Esophagus muscularis mucosa (tissue), 4 donors: ENCODE data around the gene WSB2. TPM values are rescaled to one million over a fixed set of nuclear protein-coding genes. Genes with fewer than 3 reads are reported as not detected.

Source experiments
- DNase-seq: peaks from one replicate; pipeline ENCODE4 v3.0.0-alpha.2; 2017; ENCODE audit errors: extremely low spot score
- H3K27ac ChIP-seq, 4 donors: fragments of 200-600 bp; sonication (generic); replicated peaks in 1 of 4; 1 replicate in 3 of 4; 2 replicates in 1 of 4; pipeline ENCODE4 v1.5.1; 2016 to 2019; ENCODE audit warnings: mild to moderate bottlenecking in 1 of 4
- H3K27me3 ChIP-seq, 4 donors: fragments of 200-600 bp; sonication (generic); one replicate each; pipeline versions ENCODE4 v1.5.1 to v1.6.0; 2016 to 2019
- H3K36me3 ChIP-seq, 4 donors: fragments of 200-600 bp; sonication (generic); one replicate each; pipeline ENCODE4 v1.5.1; 2016 to 2019
- H3K4me1 ChIP-seq, 4 donors: fragments of 200-600 bp; sonication (generic); one replicate each; pipeline ENCODE4 v1.5.1; 2016 to 2019
- H3K4me3 ChIP-seq, 4 donors: fragments of 200-600 bp; sonication (generic); 1 replicate in 2 of 4; 2 replicates in 2 of 4; pipeline ENCODE4 v1.5.1; 2016 to 2019; ENCODE audit warnings: mild to moderate bottlenecking in 4 of 4, moderate library complexity in 1 of 4
- H3K9me3 ChIP-seq, 4 donors: fragments of 200-600 bp; sonication (generic); 1 replicate in 3 of 4; 2 replicates in 1 of 4; pipeline ENCODE4 v1.5.1; 2016 to 2019
- EP300 ChIP-seq: sonication (generic); formaldehyde crosslinking; IDR thresholded peaks from one replicate; pipeline ENCODE4 v1.6.1; 2017; ENCODE audit warnings: antibody characterized with exemption
- POLR2A ChIP-seq: fragments of 450-650 bp; IDR thresholded peaks from one replicate; pipeline ENCODE4 v1.6.1; 2017; ENCODE audit warnings: antibody characterized with exemption, moderate library complexity, mild to moderate bottlenecking, low read depth
- POLR2AphosphoS5 ChIP-seq, 2 donors: sonication (generic); formaldehyde crosslinking; IDR thresholded peaks; one replicate each; pipeline ENCODE4 v1.6.1; 2017; ENCODE audit warnings: antibody characterized with exemption in 2 of 2
- WGBS: methylation state at CpG from one replicate; pipeline ENCODE4 v1.1.5; 2018; 5-methylcytosine and 5-hydroxymethylcytosine counted together
- intact Hi-C: fragments of 100-400 bp; cut with DNase I; formaldehyde crosslinking; loops from one replicate; pipeline ENCODE4 v1.15.1; 2023
- total RNA-seq, 4 donors: library from RNA; depleted of rRNA; stranded (reverse); fragments of >200 nt; gene quantifications; one replicate each; pipeline versions ENCODE4 v1.1.0 to v1.2.1, GENCODE V29; 2016
- TF ChIP-seq, protein P1 (sequence below), 3 experiments: fragments of 200-600 bp in 2 of 3; fragments of 450-650 bp in 1 of 3; sonication (generic) in 2 of 3; IDR thresholded peaks; one replicate each; pipeline ENCODE4 v1.5.1; 2017 to 2019; ENCODE audit warnings: antibody characterized with exemption in 3 of 3, mild to moderate bottlenecking in 2 of 3, moderate library complexity in 1 of 3

The WSB2 gene
- total RNA-seq, 4 donors from 2014 or later = 68.5 to 87.7 (median 81.7) TPM

DNA sequence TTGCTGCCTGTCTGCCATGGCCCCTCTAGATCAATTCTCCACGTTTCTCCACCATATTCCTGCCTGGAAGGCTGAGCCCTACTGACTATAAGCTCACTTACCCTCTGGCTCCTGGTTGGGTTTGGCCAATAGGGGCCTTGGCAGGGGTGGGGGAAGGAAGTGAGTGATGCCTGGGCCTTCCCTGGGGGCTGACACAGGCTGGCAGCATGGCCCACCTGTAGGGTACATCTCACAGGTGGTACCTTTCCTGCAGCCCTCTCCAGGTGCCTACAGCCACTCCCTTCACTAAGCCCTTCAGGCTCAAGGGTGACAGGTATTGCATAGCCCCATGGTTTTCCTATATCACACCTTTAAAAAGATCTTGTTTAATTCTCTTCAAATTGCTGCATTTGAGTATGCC is 40.9 kb downstream of the WSB2 start:
- TF ChIP-seq, protein P1, sequence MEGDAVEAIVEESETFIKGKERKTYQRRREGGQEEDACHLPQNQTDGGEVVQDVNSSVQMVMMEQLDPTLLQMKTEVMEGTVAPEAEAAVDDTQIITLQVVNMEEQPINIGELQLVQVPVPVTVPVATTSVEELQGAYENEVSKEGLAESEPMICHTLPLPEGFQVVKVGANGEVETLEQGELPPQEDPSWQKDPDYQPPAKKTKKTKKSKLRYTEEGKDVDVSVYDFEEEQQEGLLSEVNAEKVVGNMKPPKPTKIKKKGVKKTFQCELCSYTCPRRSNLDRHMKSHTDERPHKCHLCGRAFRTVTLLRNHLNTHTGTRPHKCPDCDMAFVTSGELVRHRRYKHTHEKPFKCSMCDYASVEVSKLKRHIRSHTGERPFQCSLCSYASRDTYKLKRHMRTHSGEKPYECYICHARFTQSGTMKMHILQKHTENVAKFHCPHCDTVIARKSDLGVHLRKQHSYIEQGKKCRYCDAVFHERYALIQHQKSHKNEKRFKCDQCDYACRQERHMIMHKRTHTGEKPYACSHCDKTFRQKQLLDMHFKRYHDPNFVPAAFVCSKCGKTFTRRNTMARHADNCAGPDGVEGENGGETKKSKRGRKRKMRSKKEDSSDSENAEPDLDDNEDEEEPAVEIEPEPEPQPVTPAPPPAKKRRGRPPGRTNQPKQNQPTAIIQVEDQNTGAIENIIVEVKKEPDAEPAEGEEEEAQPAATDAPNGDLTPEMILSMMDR (IDR thresholded peaks at IDR 0.05) = no peak
- TF ChIP-seq POLR2AphosphoS5 (IDR thresholded peaks at IDR 0.05) = no peak
- no peak for TF ChIP-seq POLR2A
- no peak for TF ChIP-seq EP300
- 73% methylated on average over 1 of the region's 1 CpG for WGBS
- no peak overlapping the region for H3K4me3 ChIP-seq
- no peak overlapping the region for H3K27ac ChIP-seq
- DNase-seq = no peak
- H3K9me3 ChIP-seq = no peaks in the 10 kb centered on the region
- H3K36me3 ChIP-seq = peaks cover 0 to 60% (median 40%) of the 10 kb centered on the region in 4 donors
- peaks cover 6 to 20% (median 16%) of the 10 kb centered on the region in 4 donors for H3K4me1 ChIP-seq
- no peaks in the 10 kb centered on the region for H3K27me3 ChIP-seq
- intact Hi-C loops = no loop called here

DNA sequence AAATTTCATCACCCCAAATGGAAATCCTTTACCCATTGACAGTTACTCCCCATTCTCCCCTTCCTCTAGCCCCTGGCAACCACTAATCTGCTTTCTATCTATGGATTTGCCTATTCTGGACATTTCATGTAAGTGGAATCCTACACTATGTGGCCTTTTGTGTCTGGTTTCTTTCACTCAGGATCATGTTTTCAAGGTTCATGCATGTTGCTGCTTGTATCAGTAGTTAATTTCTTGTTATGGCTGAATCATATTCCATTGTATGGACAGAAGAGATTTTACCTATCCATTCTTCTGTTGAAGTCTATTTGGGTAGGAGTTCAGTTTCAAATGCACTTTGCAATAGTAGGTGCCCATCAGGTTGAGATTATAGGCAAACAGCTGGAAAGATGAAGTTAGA is 43.1 kb downstream of the WSB2 start:
- Histone ChIP-seq H3K27ac (no peak overlapping the region), H3K4me3 (no peak overlapping the region), H3K36me3 (peaks cover 0 to 39% (median 30%) of the 10 kb centered on the region in 4 donors), H3K4me1 (peaks cover 6 to 20% (median 16%) of the 10 kb centered on the region in 4 donors), H3K9me3 (no peaks in the 10 kb centered on the region), H3K27me3 (no peaks in the 10 kb centered on the region)
- intact Hi-C loops = loop anchor here (5.0 kb wide), 1 partner anchor 34 kb away; no protein-coding TSS in a partner anchor
- no peak for TF ChIP-seq POLR2A
- TF ChIP-seq POLR2AphosphoS5 (IDR thresholded peaks at IDR 0.05) = no peak
- TF ChIP-seq EP300 = no peak
- TF ChIP-seq, protein P1 (IDR thresholded peaks at IDR 0.05) = no peak
- DNase-seq = no peak

GRCh38 chr12:118016424-118017264 is 44.3 kb downstream of the WSB2 start, which contains the start of gene RFC5:
RFC5 (plus strand) TSS chr12:118016703; CDS start chr12:118016828, 125 bp downstream.
- H3K9me3 ChIP-seq = no peaks in the 10 kb centered on the region
- peak within 1 kb of the TSS; percentile 72 to 90 (median 86) for H3K4me3 ChIP-seq
- H3K27ac ChIP-seq = peak within 1 kb of the TSS; percentile 42 to 69 (median 59)
- peak; percentile 99 for DNase-seq
- TF ChIP-seq EP300 (no peak), POLR2AphosphoS5 (IDR thresholded peaks at IDR 0.05) (peak in 1 of 2 donors; percentile 77)
- no peaks in the 10 kb centered on the region for H3K27me3 ChIP-seq
- H3K36me3 ChIP-seq = peaks cover 0 to 26% (median 18%) of the 10 kb centered on the region in 4 donors
- WGBS = 0% methylated on average over 31 of the region's 61 CpGs
- intact Hi-C loops = loop anchor here (5.0 kb wide), 1 partner anchor 36 kb away; no protein-coding TSS in a partner anchor
- H3K4me1 ChIP-seq = peaks cover 6 to 20% (median 16%) of the 10 kb centered on the region in 4 donors

GRCh38 chr12:118015944-118016343 is 45.0 kb downstream of the WSB2 start:
- no peak for DNase-seq
- TF ChIP-seq POLR2AphosphoS5 (IDR thresholded peaks at IDR 0.05) = no peak
- TF ChIP-seq, protein P1 (IDR thresholded peaks at IDR 0.05) = no peak
- no peak for TF ChIP-seq EP300
- no peak for TF ChIP-seq POLR2A
- peaks cover 6 to 20% (median 16%) of the 10 kb centered on the region in 4 donors for H3K4me1 ChIP-seq
- no peaks in the 10 kb centered on the region for H3K27me3 ChIP-seq
- H3K27ac ChIP-seq = no peak overlapping the region
- H3K36me3 ChIP-seq = peaks cover 0 to 19% (median 16%) of the 10 kb centered on the region in 4 donors
- no peaks in the 10 kb centered on the region for H3K9me3 ChIP-seq
- intact Hi-C loops = loop anchor here (5.0 kb wide), 1 partner anchor 36 kb away; no protein-coding TSS in a partner anchor
- H3K4me3 ChIP-seq = peak overlapping the region; percentile 72 to 90 (median 86)
- WGBS = 32% methylated on average over 9 of the region's 9 CpGs

DNA sequence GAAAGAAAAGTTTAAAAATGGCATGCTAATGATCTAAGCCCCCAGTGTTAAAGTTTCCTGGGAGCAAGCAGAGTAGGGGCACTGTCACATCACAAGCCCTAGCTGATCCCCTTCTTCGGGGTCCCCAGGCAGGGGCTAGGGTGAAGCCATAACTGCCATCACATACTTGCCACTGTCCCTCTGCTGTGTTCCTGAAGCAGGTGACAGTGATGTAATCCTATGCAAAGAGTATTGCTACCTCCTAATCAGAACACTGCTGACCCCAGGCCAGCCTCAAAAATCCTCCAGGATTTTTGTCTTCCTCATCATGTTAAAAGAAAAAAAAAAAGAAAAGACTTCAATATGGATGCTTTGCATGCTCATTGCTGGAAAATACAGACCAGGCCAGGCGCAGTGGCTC is 45.7 kb downstream of the WSB2 start:
- no peaks in the 10 kb centered on the region for H3K9me3 ChIP-seq
- WGBS = 95% methylated on average over 2 of the region's 2 CpGs

More for the DNA sequence above, 45.7 kb downstream of the WSB2 start:
- no peak for DNase-seq
- H3K4me3 ChIP-seq = no peak overlapping the region
- intact Hi-C loops = loop anchor here (5.0 kb wide), 1 partner anchor 37 kb away; no protein-coding TSS in a partner anchor
- H3K36me3 ChIP-seq = peaks cover 0 to 13% (median 12%) of the 10 kb centered on the region in 4 donors
- TF ChIP-seq, protein P1 (IDR thresholded peaks at IDR 0.05) = no peak
- no peak for TF ChIP-seq POLR2AphosphoS5 (IDR thresholded peaks at IDR 0.05)
- TF ChIP-seq EP300 = no peak
- no peak for TF ChIP-seq POLR2A
- peaks cover 6 to 20% (median 16%) of the 10 kb centered on the region in 4 donors for H3K4me1 ChIP-seq
- no peak overlapping the region for H3K27ac ChIP-seq
- no peaks in the 10 kb centered on the region for H3K27me3 ChIP-seq
